ENCODE measurements around the gene MAB21L2. TPM values are rescaled to one million over a fixed set of nuclear protein-coding genes. Genes with fewer than 3 reads are reported as not detected.

MAB21L2 gene
- total and polyA plus RNA-seq, 2 of the 8 experiments (the other 6 are each of a cell fraction or from before 2014, with no cell fraction given) = 0.03 TPM; not detected in 1

GRCh38 chr4:150541681-150542080 lies 40.3 kb upstream of the MAB21L2 start:
- TF ChIP-seq RXRA (IDR thresholded peaks at IDR 0.05; ENCODE audit: insufficient read depth, low read depth, low read length) (no peak), KDM1A (IDR thresholded peaks at IDR 0.05; ENCODE audit: borderline replicate concordance, low read length) (no peak)
- Histone ChIP-seq H3K23me2 (ENCODE audit: low read depth, low read length) (no peaks in the 10 kb centered on the region), H4K5ac (ENCODE audit: insufficient read length, low read depth, low read length) (no peak overlapping the region), H2BK15ac (ENCODE audit: low read length) (no peak overlapping the region), H3K9me3 (ENCODE audit: insufficient read depth in 2 of 2, low read depth in 1 of 2, low read length in 1 of 2) (no peaks in the 10 kb centered on the region), H3K56ac (replicated peaks; ENCODE audit: insufficient read length, low read depth, low read length) (no peak overlapping the region), H4K91ac (replicated peaks; ENCODE audit: insufficient read length, low read length) (no peak overlapping the region), H3K79me1 (ENCODE audit: low read depth, low read length) (no peaks in the 10 kb centered on the region), H3K4ac (replicated peaks; ENCODE audit: insufficient read length, low read depth, low read length) (no peak overlapping the region), H2BK5ac (ENCODE audit: low read depth, low read length) (no peak overlapping the region), H3K14ac (ENCODE audit: insufficient read length) (no peak overlapping the region), H3K79me2 (ENCODE audit: control insufficient read depth in 1 of 2, insufficient read depth in 2 of 2, low read length in 2 of 2) (no peaks in the 10 kb centered on the region), H2AK5ac (ENCODE audit: low read depth, low read length) (no peak overlapping the region), H2AFZ (ENCODE audit: low read length) (no peak overlapping the region), H3K9ac (replicated peaks in 1 of 4; ENCODE audit: extremely low read depth in 1 of 4, low read depth in 3 of 4, low read length in 3 of 4) (no peak overlapping the region), H2BK120ac (replicated peaks; ENCODE audit: low read depth, low read length) (no peak overlapping the region), H3K18ac (ENCODE audit: extremely low read depth, low read length) (no peak overlapping the region), H4K8ac (ENCODE audit: extremely low read depth, insufficient read depth, low read length) (no peak overlapping the region), H3K27ac (ENCODE audit: low read depth, low read length) (no peak overlapping the region), H3K4me3 (ENCODE audit: extremely low read depth in 1 of 4, insufficient read depth in 2 of 4, low read depth in 3 of 4, low read length in 4 of 4) (no peak overlapping the region), H3K4me2 (ENCODE audit: insufficient read depth in 1 of 2, low read depth in 2 of 2, low read length in 2 of 2) (no peak overlapping the region), H2BK20ac (ENCODE audit: low read length) (no peak overlapping the region), H2BK12ac (ENCODE audit: low read depth, low read length) (no peak overlapping the region), H4K20me1 (replicated peaks in 1 of 2; ENCODE audit: control insufficient read depth in 1 of 2, insufficient read depth in 2 of 2, low read length in 2 of 2) (peaks cover 0 to 1% of the 10 kb centered on the region in 2 experiments), H3K4me1 (replicated peaks in 1 of 4; ENCODE audit: control insufficient read depth in 3 of 4, insufficient read depth in 4 of 4, low read length in 3 of 4) (peaks cover 0 to 17% (median 4%) of the 10 kb centered on the region in 4 experiments; a peak in 4 of 7 replicates), H3K36me3 (ENCODE audit: control insufficient read depth in 2 of 4, insufficient read depth in 4 of 4, low read length in 3 of 4) (no peaks in the 10 kb centered on the region), H3K23ac (ENCODE audit: insufficient read length) (no peak overlapping the region), H3K27me3 (replicated peaks in 1 of 4; ENCODE audit: control insufficient read depth in 3 of 4, extremely low read depth in 1 of 4, insufficient read depth in 3 of 4, low read length in 3 of 4) (no peaks in the 10 kb centered on the region)
- ChIA-PET CTCF (ENCODE audit: partially characterized antibody) (interaction anchor here (1.0 to 2.4 kb wide), 3 partner anchors 9 to 326 kb away, joined by 3 to 7 read pairs (median 6); no protein-coding TSS in a partner anchor), POLR2A (ENCODE audit: partially characterized antibody) (interaction anchor here (1.0 kb wide), 1 partner anchor 17 kb away, joined by 3 read pairs; no protein-coding TSS in a partner anchor)
- 74% methylated on average over 3 of the region's 3 CpGs; no CpG with 5 or more reads in 1 of the 2 experiments for WGBS, 2 experiments (ENCODE audit: extremely low coverage in 1 of 2, insufficient coverage in 1 of 2, insufficient read length in 1 of 2, insufficient replicate concordance in 2 of 2, low coverage in 1 of 2, low lambda C conversion rate in 2 of 2, missing lambda C conversion rate in 1 of 2)
- no peak for FAIRE-seq
- no peak for DNase-seq (ENCODE audit: low read depth in 1 of 2, low spot score in 2 of 2)
